Stimulated activated naive CD8-positive, alpha-beta T cell treated with anti-CD3 and anti-CD28 coated beads, Interleukin-15, Interleukin-2, amounts not matched to agents 100 U/mL and 50 U/mL, for 24 hours (primary cell): ENCODE measurements around the gene CDCA7.
A peak's percentile ranks its signal among the peaks of the same experiment; 100 is the strongest.
"Not testable (repeated sequence)": the region's sequence is repeated elsewhere in the genome, so short reads cannot be mapped to it uniquely, and the experiment has no call there.

Experiments used
- ATAC-seq: fragments of 150-1000 bp; cut with Tn5 transposase; one replicate; pipeline ENCODE4 v1.10.0; 2021
- DNase-seq: peaks from one replicate; pipeline ENCODE4 v3.0.0; 2021

The CDCA7 gene

GRCh38 chr2:173358616-173359015 lies 3.9 kb downstream of the CDCA7 start:
- ATAC-seq (no peak), DNase-seq (no peak)

- no peak for ATAC-seq
- DNase-seq = no peak
Observed at GRCh38 chr2:173359231-173359630, 4.6 kb downstream of the CDCA7 start.

GRCh38 chr2:173370198-173370597 lies 15.5 kb downstream of the CDCA7 start:
- ATAC-seq (no peak), DNase-seq (no peak)

GRCh38 chr2:173371023-173371422 lies 16.4 kb downstream of the CDCA7 start:
- no peak for DNase-seq

GRCh38 chr2:173373290-173373689 lies 18.6 kb downstream of the CDCA7 start:
- ATAC-seq = no peak

More at GRCh38 chr2:173371023-173371422, 16.4 kb downstream of the CDCA7 start:
- no peak for ATAC-seq

DNA sequence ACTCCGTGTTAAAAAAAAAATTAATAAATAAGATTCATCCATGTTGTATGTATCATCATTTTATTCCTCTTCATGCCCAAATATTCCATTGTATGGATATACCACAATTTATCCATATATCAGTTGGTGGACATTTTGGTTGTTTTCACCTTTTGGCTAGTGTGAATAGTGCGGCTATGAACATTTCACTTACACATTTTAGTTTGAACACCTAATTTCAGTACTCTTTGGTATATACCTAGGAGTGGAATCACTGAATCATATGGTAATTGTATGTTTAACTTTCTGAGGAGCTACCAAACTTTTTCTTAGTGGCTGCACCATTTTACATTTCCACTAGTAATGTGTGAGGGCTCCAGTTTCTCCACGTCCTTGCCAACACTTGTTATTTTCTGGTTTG lies 20.0 kb downstream of the CDCA7 start:
- DNase-seq (no peak), ATAC-seq (peak; percentile 72)

More at GRCh38 chr2:173373290-173373689, 18.6 kb downstream of the CDCA7 start:
- no peak for DNase-seq

DNA sequence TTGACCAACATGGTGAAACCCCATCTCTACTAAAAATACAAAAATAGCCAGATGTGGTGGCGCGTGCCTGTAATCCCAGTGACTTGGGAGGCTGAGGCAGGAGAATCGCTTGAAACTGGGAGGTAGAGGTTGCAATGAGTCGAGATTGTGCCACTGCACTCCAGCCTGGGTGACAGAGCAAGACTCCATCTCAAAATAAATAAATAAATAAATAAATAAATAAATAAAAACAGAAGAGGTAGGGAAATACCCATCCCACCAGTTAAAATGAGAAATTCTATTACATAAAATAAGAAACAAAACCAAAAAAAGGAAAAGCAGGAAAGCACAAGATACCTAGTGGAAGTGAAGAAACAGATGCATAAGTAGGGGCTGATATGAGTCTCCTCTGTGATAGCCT lies 30.9 kb downstream of the CDCA7 start:
- not testable (repeated sequence) for ATAC-seq

GRCh38 chr2:173386021-173386737 lies 31.5 kb downstream of the CDCA7 start:
- ATAC-seq (no peak), DNase-seq (no peak)

More for the DNA sequence above, 30.9 kb downstream of the CDCA7 start:
- DNase-seq = not testable (repeated sequence)

- DNase-seq = no peak
- ATAC-seq = no peak
Observed at GRCh38 chr2:173386738-173387065, 32.0 kb downstream of the CDCA7 start.

GRCh38 chr2:173387079-173387478 lies 32.4 kb downstream of the CDCA7 start:
- DNase-seq = no peak
- ATAC-seq = no peak

GRCh38 chr2:173387660-173388059 lies 33.0 kb downstream of the CDCA7 start:
- DNase-seq (no peak), ATAC-seq (no peak)

GRCh38 chr2:173388795-173389194 lies 34.1 kb downstream of the CDCA7 start:
- DNase-seq (no peak), ATAC-seq (no peak)

DNA sequence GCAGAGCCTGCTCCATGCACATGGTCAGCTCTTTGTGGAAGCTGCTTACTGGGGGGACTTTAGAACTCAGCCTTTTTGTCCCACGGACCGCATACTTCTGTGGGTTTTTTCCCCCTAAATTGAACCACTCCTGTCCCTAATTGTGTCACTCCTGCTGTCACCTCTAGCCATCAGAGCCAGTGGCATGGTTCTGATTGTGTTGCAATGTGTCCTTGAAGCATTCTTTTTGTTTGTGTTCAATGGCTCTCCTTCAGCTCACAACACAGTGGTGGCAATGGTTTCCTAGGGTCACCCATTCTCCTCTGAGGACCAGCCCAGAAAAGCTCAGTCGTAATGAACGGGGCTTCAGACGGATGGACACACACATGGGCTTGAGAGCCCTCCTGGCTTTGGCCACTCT lies 35.4 kb downstream of the CDCA7 start:
- ATAC-seq = no peak

GRCh38 chr2:173392731-173393130 lies 38.1 kb downstream of the CDCA7 start:
- DNase-seq (no peak), ATAC-seq (no peak)

More for the DNA sequence above, 35.4 kb downstream of the CDCA7 start:
- DNase-seq = no peak

DNA sequence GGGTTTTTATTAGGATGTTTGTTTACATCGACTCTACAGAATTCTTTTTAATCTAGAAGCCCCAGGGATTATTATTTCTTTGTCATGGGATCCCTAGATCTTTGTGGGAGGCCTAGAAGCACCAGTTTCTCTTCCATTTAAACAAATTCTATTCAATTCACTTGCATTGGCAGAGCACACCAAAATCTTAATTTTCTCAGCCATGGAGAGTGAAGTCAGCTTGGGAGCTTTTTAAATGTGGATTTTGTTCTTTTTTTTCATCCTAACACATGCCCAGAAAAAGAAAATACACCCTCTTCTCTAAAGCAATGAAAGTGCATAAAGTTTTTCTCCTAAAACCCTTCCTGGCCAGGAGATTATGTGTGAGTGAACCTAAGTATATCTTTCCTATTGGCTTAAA lies 38.5 kb downstream of the CDCA7 start:
- no peak for DNase-seq

GRCh38 chr2:173393636-173394035 lies 39.0 kb downstream of the CDCA7 start:
- ATAC-seq (no peak), DNase-seq (no peak)

More for the DNA sequence above, 38.5 kb downstream of the CDCA7 start:
- no peak for ATAC-seq

DNA sequence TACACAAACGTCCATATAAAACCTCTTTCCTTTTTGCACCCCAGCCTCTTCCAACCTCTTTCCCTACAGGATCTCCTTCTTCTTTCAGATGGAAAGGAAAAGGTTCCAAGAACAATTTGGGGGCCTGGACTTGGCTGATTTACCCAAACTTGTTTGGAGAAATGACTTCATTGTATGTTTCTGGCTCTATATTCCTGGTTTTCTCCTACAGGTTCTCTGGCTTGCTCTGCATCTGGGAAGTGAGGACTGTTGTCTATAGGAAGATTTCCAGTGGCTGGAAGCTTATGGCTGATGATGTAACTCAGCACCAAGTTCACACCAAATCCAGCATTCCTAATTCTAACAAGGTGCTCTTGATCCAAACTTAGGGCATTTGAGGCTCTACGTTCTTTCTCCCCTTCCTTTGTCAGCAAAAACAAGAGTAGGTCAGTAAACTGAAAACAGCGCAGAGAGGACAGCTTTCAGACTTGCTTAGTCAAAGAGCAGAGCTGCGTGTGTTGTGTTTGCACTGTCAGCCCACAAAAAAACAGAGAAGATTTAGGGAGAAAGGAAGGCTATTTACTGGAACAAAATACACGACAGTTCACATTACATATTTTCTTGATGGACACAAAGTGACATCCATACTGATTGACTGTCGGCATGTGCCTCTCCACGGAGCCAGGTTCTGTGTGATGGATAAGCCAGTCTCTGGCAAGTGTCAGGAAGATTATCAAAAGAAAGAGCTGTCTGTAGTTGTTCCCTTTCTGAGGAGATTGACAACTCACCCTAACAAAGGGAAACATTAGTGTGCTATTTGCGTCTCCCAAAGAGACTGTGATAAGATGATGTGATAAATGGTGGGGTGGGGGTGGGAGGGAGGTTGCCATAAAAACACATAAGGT lies 39.7 kb downstream of the CDCA7 start:
- DNase-seq (no peak), ATAC-seq (no peak)

- DNase-seq = no peak
- ATAC-seq = no peak
Observed at GRCh38 chr2:173395567-173396351, 41.1 kb downstream of the CDCA7 start.

- DNase-seq (no peak), ATAC-seq (no peak)
Observed at GRCh38 chr2:173397539-173397938, 42.9 kb downstream of the CDCA7 start.

GRCh38 chr2:173399229-173399628 lies 44.6 kb downstream of the CDCA7 start:
- DNase-seq (no peak), ATAC-seq (no peak)

GRCh38 chr2:173400760-173401159 lies 46.1 kb downstream of the CDCA7 start:
- peak; percentile 43 for ATAC-seq
- DNase-seq = no peak

- ATAC-seq = no peak
- no peak for DNase-seq
Observed at GRCh38 chr2:173401716-173402326, 47.1 kb downstream of the CDCA7 start.
